ENCODE measurements around the gene CLIP1.

The CLIP1 gene

GRCh38 chr12:122333142-122334087, 89.1 kb downstream of the CLIP1 start:
- H3K4me3 ChIP-seq (ENCODE audit: low read depth, low read length) = no peak overlapping the region
- no peak for TF ChIP-seq CTCF (IDR thresholded peaks at IDR 0.05; ENCODE audit: low read depth, low read length, missing control alignments)
- DNase-seq (ENCODE audit: low read depth) = no peak

GRCh38 chr12:122327494-122328385, 94.7 kb downstream of the CLIP1 start:
- DNase-seq (ENCODE audit: low read depth) = no peak
- no peak for TF ChIP-seq CTCF (IDR thresholded peaks at IDR 0.05; ENCODE audit: low read depth, low read length, missing control alignments)
- H3K4me3 ChIP-seq (ENCODE audit: low read depth, low read length) = no peak overlapping the region

- no peak for DNase-seq (ENCODE audit: low read depth)
- no peak for TF ChIP-seq CTCF (IDR thresholded peaks at IDR 0.05; ENCODE audit: low read depth, low read length, missing control alignments)
- H3K4me3 ChIP-seq (ENCODE audit: low read depth, low read length) = no peak overlapping the region
Measured at GRCh38 chr12:122327014-122327413, 95.5 kb downstream of the CLIP1 start.

- no peak for TF ChIP-seq CTCF (IDR thresholded peaks at IDR 0.05; ENCODE audit: low read depth, low read length, missing control alignments)
- no peak overlapping the region for H3K4me3 ChIP-seq (ENCODE audit: low read depth, low read length)
- no peak for DNase-seq (ENCODE audit: low read depth)
Measured at GRCh38 chr12:122326586-122326985, 95.9 kb downstream of the CLIP1 start.

GRCh38 chr12:122323311-122324019, 99.0 kb downstream of the CLIP1 start:
- TF ChIP-seq CTCF (IDR thresholded peaks at IDR 0.05; ENCODE audit: low read depth, low read length, missing control alignments) = no peak
- no peak overlapping the region for H3K4me3 ChIP-seq (ENCODE audit: low read depth, low read length)
- no peak for DNase-seq (ENCODE audit: low read depth)

- no peak for TF ChIP-seq CTCF (IDR thresholded peaks at IDR 0.05; ENCODE audit: low read depth, low read length, missing control alignments)
- no peak for DNase-seq (ENCODE audit: low read depth)
- H3K4me3 ChIP-seq (ENCODE audit: low read depth, low read length) = no peak overlapping the region
Measured at GRCh38 chr12:122322501-122322900, 100.0 kb downstream of the CLIP1 start.

All from GM12864 (cell line).